ENCODE measurements around the gene LSM3. TPM values are rescaled to one million over a fixed set of nuclear protein-coding genes. Genes with fewer than 3 reads are reported as not detected.

LSM3 gene
- total RNA-seq, 1 donor from 2014 or later: 8.8 TPM

- no peak for DNase-seq
- Histone ChIP-seq H3K9me3 (no peaks in the 10 kb centered on the region), H3K27me3 (no peaks in the 10 kb centered on the region), H3K4me3 (no peak overlapping the region), H3K36me3 (no peaks in the 10 kb centered on the region), H3K27ac (no peak overlapping the region), H3K4me1 (peaks cover 18% of the 10 kb centered on the region)
- intact Hi-C loops (cut with DNase I): no loop called here
- no peak for TF ChIP-seq CTCF (IDR thresholded peaks at IDR 0.05)
- ATAC-seq: no peak
These were observed 29.6 kb downstream of the LSM3 start for GRCh38 chr3:14208168-14208567.

- H3K9me3 ChIP-seq: no peaks in the 10 kb centered on the region
- TF ChIP-seq CTCF (IDR thresholded peaks at IDR 0.05): no peak
- no peak overlapping the region for H3K4me3 ChIP-seq
- peaks cover 11% of the 10 kb centered on the region for H3K4me1 ChIP-seq
- intact Hi-C loops (cut with DNase I): no loop called here
- ATAC-seq (no peak), DNase-seq (no peak)
- no peaks in the 10 kb centered on the region for H3K27me3 ChIP-seq
- H3K27ac ChIP-seq: no peak overlapping the region
- no peaks in the 10 kb centered on the region for H3K36me3 ChIP-seq
These were observed 30.4 kb downstream of the LSM3 start for GRCh38 chr3:14208977-14209394.

GRCh38 chr3:14209581-14210289 lies 31.1 kb downstream of the LSM3 start:
- H3K27ac ChIP-seq: no peak overlapping the region
- H3K4me3 ChIP-seq: no peak overlapping the region
- DNase-seq: no peak
- ATAC-seq: no peak
- no peaks in the 10 kb centered on the region for H3K9me3 ChIP-seq
- peaks cover 5% of the 10 kb centered on the region for H3K4me1 ChIP-seq
- TF ChIP-seq CTCF (IDR thresholded peaks at IDR 0.05): no peak
- H3K27me3 ChIP-seq: no peaks in the 10 kb centered on the region
- no peaks in the 10 kb centered on the region for H3K36me3 ChIP-seq
- intact Hi-C loops (cut with DNase I): no loop called here

- Histone ChIP-seq H3K27ac (no peak overlapping the region), H3K4me1 (no peaks in the 10 kb centered on the region), H3K27me3 (no peaks in the 10 kb centered on the region), H3K4me3 (no peak overlapping the region), H3K9me3 (no peaks in the 10 kb centered on the region), H3K36me3 (no peaks in the 10 kb centered on the region)
- no peak for DNase-seq
- no peak for TF ChIP-seq CTCF (IDR thresholded peaks at IDR 0.05)
- intact Hi-C loops (cut with DNase I): no loop called here
- no peak for ATAC-seq
These were observed 31.7 kb downstream of the LSM3 start for GRCh38 chr3:14210290-14210688.

- no peak for ATAC-seq
- intact Hi-C loops (cut with DNase I): no loop called here
These were observed 32.4 kb downstream of the LSM3 start for GRCh38 chr3:14210843-14211594.

More at GRCh38 chr3:14210843-14211594, 32.4 kb downstream of the LSM3 start:
- Histone ChIP-seq H3K9me3 (no peaks in the 10 kb centered on the region), H3K36me3 (no peaks in the 10 kb centered on the region), H3K4me3 (no peak overlapping the region), H3K4me1 (no peaks in the 10 kb centered on the region), H3K27me3 (no peaks in the 10 kb centered on the region), H3K27ac (no peak overlapping the region)
- no peak for TF ChIP-seq CTCF (IDR thresholded peaks at IDR 0.05)
- no peak for DNase-seq

Measured in upper lobe of right lung (tissue), 1 donor.